Ishikawa (cell line): ENCODE data around the gene MRGPRX1.

Source experiments
- CEBPB ChIP-seq: IDR thresholded peaks from 2 replicates; pipeline ENCODE4 v1.6.1; 2012
- CREB1 ChIP-seq: IDR thresholded peaks from 2 replicates; pipeline ENCODE4 v1.6.1; 2012; ENCODE audit warnings: low read depth
- EGR1 ChIP-seq: IDR thresholded peaks from 2 replicates; pipeline ENCODE4 v1.6.1; 2012
- EP300 ChIP-seq: IDR thresholded peaks from 2 replicates; pipeline ENCODE4 v1.6.1; 2012; ENCODE audit warnings: borderline replicate concordance
- FOXM1 ChIP-seq: IDR thresholded peaks from 2 replicates; pipeline ENCODE4 v1.6.1; 2012; ENCODE audit warnings: low read depth, borderline replicate concordance
- MAX ChIP-seq: IDR thresholded peaks from 2 replicates; pipeline ENCODE4 v1.6.1; 2012
- NFIC ChIP-seq: IDR thresholded peaks from 2 replicates; pipeline ENCODE4 v1.6.1; 2012
- RAD21 ChIP-seq: IDR thresholded peaks from 2 replicates; pipeline ENCODE4 v1.6.1; 2012; ENCODE audit warnings: low read depth
- REST ChIP-seq: IDR thresholded peaks from 2 replicates; pipeline ENCODE4 v1.6.1; 2012; ENCODE audit warnings: low read depth, mild to moderate bottlenecking
- TAF1 ChIP-seq: IDR thresholded peaks from 2 replicates; pipeline ENCODE4 v1.6.1; 2012; ENCODE audit warnings: low read depth, mild to moderate bottlenecking
- TCF12 ChIP-seq: IDR thresholded peaks from 2 replicates; pipeline ENCODE4 v1.6.1; 2012; ENCODE audit warnings: low read depth
- TEAD4 ChIP-seq: IDR thresholded peaks from 2 replicates; pipeline ENCODE4 v1.6.1; 2012
- USF1 ChIP-seq: IDR thresholded peaks from 2 replicates; pipeline ENCODE4 v1.6.1; 2012
- YY1 ChIP-seq: IDR thresholded peaks from 2 replicates; pipeline ENCODE4 v1.6.1; 2012; ENCODE audit warnings: low read depth
- ZBTB7A ChIP-seq: IDR thresholded peaks from 2 replicates; pipeline ENCODE4 v1.6.1; 2012; ENCODE audit warnings: low read depth

The MRGPRX1 gene

GRCh38 chr11:18934195-18934814 lies 4.9 kb downstream of the MRGPRX1 start:
- no peak for TF ChIP-seq EP300
- TF ChIP-seq FOXM1 = no peak
- no peak for TF ChIP-seq CEBPB
- TF ChIP-seq YY1 = no peak
- TF ChIP-seq MAX = no peak
- no peak for TF ChIP-seq TCF12
- TF ChIP-seq RAD21 = no peak

- no peak for TF ChIP-seq ZBTB7A
Measured at GRCh38 chr11:18927550-18928322, 11.5 kb downstream of the MRGPRX1 start.

- TF ChIP-seq TAF1 = no peak
- no peak for TF ChIP-seq CREB1
- TF ChIP-seq EP300 = no peak
- TF ChIP-seq TCF12 = no peak
- no peak for TF ChIP-seq CEBPB
- TF ChIP-seq TEAD4 = no peak
Measured at GRCh38 chr11:18912883-18913282, 26.3 kb downstream of the MRGPRX1 start.

- TF ChIP-seq REST = no peak
- TF ChIP-seq TCF12 = no peak
- TF ChIP-seq ZBTB7A = no peak
- no peak for TF ChIP-seq CREB1
- TF ChIP-seq EP300 = no peak
- TF ChIP-seq TEAD4 = no peak
- TF ChIP-seq TAF1 = no peak
- TF ChIP-seq CEBPB = no peak
- TF ChIP-seq YY1 = no peak
- TF ChIP-seq USF1 = no peak
- no peak for TF ChIP-seq MAX
- no peak for TF ChIP-seq FOXM1
- no peak for TF ChIP-seq RAD21
Measured at GRCh38 chr11:18907391-18907790, 31.8 kb downstream of the MRGPRX1 start.

- TF ChIP-seq TAF1 (no peak), TEAD4 (no peak), RAD21 (no peak), YY1 (no peak), REST (no peak), EP300 (no peak), CREB1 (no peak), ZBTB7A (no peak), FOXM1 (no peak), EGR1 (no peak), CEBPB (no peak), USF1 (no peak), MAX (no peak), NFIC (no peak), TCF12 (no peak)
Measured at GRCh38 chr11:18890615-18891014, 48.6 kb downstream of the MRGPRX1 start.
